ENCODE measurements around the gene NTRK1. TPM values are rescaled to one million over a fixed set of nuclear protein-coding genes. Genes with fewer than 3 reads are reported as not detected.

The NTRK1 gene
- total RNA-seq, 2 donors from 2014 or later, result 0.42 to 0.81 TPM

DNA sequence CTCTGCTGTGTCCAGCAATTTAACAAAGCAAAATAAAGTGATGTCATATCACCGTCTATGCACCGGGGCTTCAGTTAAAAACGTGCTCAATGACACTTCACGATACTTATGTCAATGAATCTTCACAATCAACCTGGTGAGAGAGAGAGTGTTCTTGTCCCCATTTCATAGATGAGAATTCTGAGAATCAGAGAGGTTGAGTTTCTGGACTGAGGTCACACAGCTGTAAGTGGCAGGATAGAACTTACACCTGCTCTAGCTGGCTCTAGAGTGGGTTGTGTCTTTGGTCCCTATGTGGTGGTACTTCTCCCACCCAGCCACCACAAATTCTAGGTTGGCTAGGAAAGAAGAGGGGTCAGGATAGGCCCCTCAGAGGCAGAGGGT is 5.2 kb downstream of the NTRK1 start:
- Histone ChIP-seq H3K36me3 (no peaks in the 10 kb centered on the region), H3K4me1 (ENCODE audit: control insufficient read depth in 1 of 2, low read depth in 2 of 2) (peaks cover 0 to 3% of the 10 kb centered on the region in 2 donors), H3K27ac (no peak overlapping the region), H3K4me3 (no peak overlapping the region), H3K27me3 (replicated peaks; ENCODE audit: insufficient read depth) (peaks cover 3% of the 10 kb centered on the region), H3K9me3 (no peaks in the 10 kb centered on the region)
- TF ChIP-seq, protein P1, sequence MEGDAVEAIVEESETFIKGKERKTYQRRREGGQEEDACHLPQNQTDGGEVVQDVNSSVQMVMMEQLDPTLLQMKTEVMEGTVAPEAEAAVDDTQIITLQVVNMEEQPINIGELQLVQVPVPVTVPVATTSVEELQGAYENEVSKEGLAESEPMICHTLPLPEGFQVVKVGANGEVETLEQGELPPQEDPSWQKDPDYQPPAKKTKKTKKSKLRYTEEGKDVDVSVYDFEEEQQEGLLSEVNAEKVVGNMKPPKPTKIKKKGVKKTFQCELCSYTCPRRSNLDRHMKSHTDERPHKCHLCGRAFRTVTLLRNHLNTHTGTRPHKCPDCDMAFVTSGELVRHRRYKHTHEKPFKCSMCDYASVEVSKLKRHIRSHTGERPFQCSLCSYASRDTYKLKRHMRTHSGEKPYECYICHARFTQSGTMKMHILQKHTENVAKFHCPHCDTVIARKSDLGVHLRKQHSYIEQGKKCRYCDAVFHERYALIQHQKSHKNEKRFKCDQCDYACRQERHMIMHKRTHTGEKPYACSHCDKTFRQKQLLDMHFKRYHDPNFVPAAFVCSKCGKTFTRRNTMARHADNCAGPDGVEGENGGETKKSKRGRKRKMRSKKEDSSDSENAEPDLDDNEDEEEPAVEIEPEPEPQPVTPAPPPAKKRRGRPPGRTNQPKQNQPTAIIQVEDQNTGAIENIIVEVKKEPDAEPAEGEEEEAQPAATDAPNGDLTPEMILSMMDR (IDR thresholded peaks at IDR 0.05), result no peak
- DNase-seq (ENCODE audit: low spot score) (no peak), ATAC-seq (ENCODE audit: insufficient number of reproducible peaks, low FRiP score, low read depth) (no peak)

DNA sequence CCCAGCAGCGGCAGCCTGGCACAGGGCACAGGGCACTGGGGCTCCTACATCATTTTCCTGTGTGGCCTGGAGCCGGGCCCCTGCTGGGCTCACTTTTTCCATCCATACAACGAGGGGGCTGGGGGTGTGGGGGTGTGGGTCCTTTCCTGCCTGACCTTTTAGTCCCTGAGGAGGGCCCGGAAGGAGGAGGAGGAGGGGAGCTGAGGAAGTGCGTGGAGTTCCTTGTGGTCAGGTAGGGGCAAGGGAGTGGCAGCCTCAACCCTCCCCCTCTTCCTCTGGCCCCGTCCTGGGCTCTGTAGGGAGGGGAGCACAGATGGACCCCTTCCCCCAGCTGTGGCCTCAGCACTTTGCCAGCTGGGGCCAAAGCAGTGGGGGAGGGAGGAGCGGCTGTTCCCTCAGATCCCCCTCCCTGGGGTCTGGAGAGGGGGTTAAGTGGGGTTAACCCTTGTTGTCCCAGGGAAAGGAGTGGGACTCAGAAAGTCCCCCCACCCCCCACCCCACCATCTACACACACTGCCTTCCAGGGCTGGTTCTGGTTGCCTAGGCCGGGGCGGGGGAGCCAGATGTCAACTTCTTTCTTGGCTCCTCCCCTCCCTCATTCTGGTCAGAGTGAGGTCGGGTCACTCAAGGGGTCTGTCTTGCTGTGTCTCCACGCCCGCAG is 5.7 kb downstream of the NTRK1 start:
- Histone ChIP-seq H3K36me3 (no peaks in the 10 kb centered on the region), H3K4me3 (no peak overlapping the region), H3K27ac (no peak overlapping the region), H3K9me3 (no peaks in the 10 kb centered on the region), H3K27me3 (replicated peaks; ENCODE audit: insufficient read depth) (no peaks in the 10 kb centered on the region), H3K4me1 (ENCODE audit: control insufficient read depth in 1 of 2, low read depth in 2 of 2) (no peaks in the 10 kb centered on the region)
- TF ChIP-seq, protein P1 (IDR thresholded peaks at IDR 0.05), result no peak
- ATAC-seq (ENCODE audit: insufficient number of reproducible peaks, low FRiP score, low read depth) (no peak), DNase-seq (ENCODE audit: low spot score) (no peak)

GRCh38 chr1:156868341-156868740 is 7.7 kb downstream of the NTRK1 start:
- Histone ChIP-seq H3K27ac (no peak overlapping the region), H3K4me3 (no peak overlapping the region), H3K4me1 (ENCODE audit: control insufficient read depth in 1 of 2, low read depth in 2 of 2) (no peaks in the 10 kb centered on the region), H3K9me3 (no peaks in the 10 kb centered on the region), H3K36me3 (no peaks in the 10 kb centered on the region), H3K27me3 (replicated peaks; ENCODE audit: insufficient read depth) (no peaks in the 10 kb centered on the region)
- DNase-seq (ENCODE audit: low spot score) (no peak), ATAC-seq (ENCODE audit: insufficient number of reproducible peaks, low FRiP score, low read depth) (no peak)
- TF ChIP-seq, protein P1 (IDR thresholded peaks at IDR 0.05), result no peak

GRCh38 chr1:156869455-156869854 is 8.8 kb downstream of the NTRK1 start:
- DNase-seq (ENCODE audit: low spot score), result no peak
- TF ChIP-seq, protein P1 (IDR thresholded peaks at IDR 0.05), result no peak
- Histone ChIP-seq H3K27me3 (replicated peaks; ENCODE audit: insufficient read depth) (no peaks in the 10 kb centered on the region), H3K4me1 (ENCODE audit: control insufficient read depth in 1 of 2, low read depth in 2 of 2) (no peaks in the 10 kb centered on the region), H3K9me3 (no peaks in the 10 kb centered on the region), H3K4me3 (no peak overlapping the region), H3K36me3 (no peaks in the 10 kb centered on the region), H3K27ac (no peak overlapping the region)
- ATAC-seq (ENCODE audit: insufficient number of reproducible peaks, low FRiP score, low read depth), result no peak

DNA sequence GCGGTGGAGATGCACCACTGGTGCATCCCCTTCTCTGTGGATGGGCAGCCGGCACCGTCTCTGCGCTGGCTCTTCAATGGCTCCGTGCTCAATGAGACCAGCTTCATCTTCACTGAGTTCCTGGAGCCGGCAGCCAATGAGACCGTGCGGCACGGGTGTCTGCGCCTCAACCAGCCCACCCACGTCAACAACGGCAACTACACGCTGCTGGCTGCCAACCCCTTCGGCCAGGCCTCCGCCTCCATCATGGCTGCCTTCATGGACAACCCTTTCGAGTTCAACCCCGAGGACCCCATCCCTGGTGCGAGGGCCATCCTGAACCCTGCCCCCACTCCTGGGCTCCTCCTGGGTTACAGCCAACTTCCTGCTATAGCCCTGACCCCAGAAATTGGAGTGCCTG is 13.0 kb downstream of the NTRK1 start:
- H3K27me3 ChIP-seq (replicated peaks; ENCODE audit: insufficient read depth), result no peaks in the 10 kb centered on the region
- TF ChIP-seq, protein P1 (IDR thresholded peaks at IDR 0.05), result no peak
- H3K4me3 ChIP-seq, result no peak overlapping the region
- no peaks in the 10 kb centered on the region for H3K9me3 ChIP-seq
- ATAC-seq (ENCODE audit: insufficient number of reproducible peaks, low FRiP score, low read depth), result no peak
- no peaks in the 10 kb centered on the region for H3K36me3 ChIP-seq
- H3K4me1 ChIP-seq (ENCODE audit: control insufficient read depth in 1 of 2, low read depth in 2 of 2), result no peaks in the 10 kb centered on the region
- no peak overlapping the region for H3K27ac ChIP-seq
- DNase-seq (ENCODE audit: low spot score), result no peak
